AG04450 (cell line): Measurements from ENCODE around the gene GPHN. TPM values are rescaled to one million over a fixed set of nuclear protein-coding genes. Genes with fewer than 3 reads are reported as not detected.

Source experiments
- CTCF ChIA-PET: fragments of 300-600, 350-600 bp; formaldehyde crosslinking; extraction: SDS; loops from one replicate; lab custom pipeline; 2022; ENCODE audit warnings: antibody characterized with exemption, inconsistent platforms; lab: Charles Lee
- POLR2A ChIA-PET: fragments of 350-600 bp; formaldehyde crosslinking; extraction: SDS; loops from one replicate; lab custom pipeline; 2021; ENCODE audit warnings: antibody characterized with exemption, inconsistent platforms; lab: Yijun Ruan, JAX
- DNase-seq: peaks from one replicate; pipeline ENCODE4 v3.0.0-alpha.2; 2011; ENCODE audit warnings: low read depth, low spot score
- H3K27ac ChIP-seq: one replicate; pipeline ENCODE4 v1.5.1; 2012; ENCODE audit warnings: low read depth, low read length, control low read depth
- H3K27me3 ChIP-seq: one replicate; pipeline ENCODE4 v1.6.0; 2012; ENCODE audit warnings: low read length; ENCODE audit not compliant: control insufficient read depth, insufficient read depth
- H3K4me3 ChIP-seq: 2 replicates; pipeline ENCODE4 v1.5.1; 2011; ENCODE audit warnings: mild to moderate bottlenecking, low read depth, low read length, control low read depth
- H3K9me3 ChIP-seq: 2 replicates; pipeline ENCODE4 v1.5.1; 2012; ENCODE audit warnings: low read length; ENCODE audit not compliant: control insufficient read depth, insufficient read depth
- CTCF ChIP-seq: IDR thresholded peaks from 2 replicates; pipeline ENCODE4 v1.5.1; 2011; ENCODE audit warnings: low read depth, low read length, control low read depth, inconsistent platforms
- polyA plus RNA-seq: library from polyadenylated mRNA; depleted of rRNA; stranded (reverse); fragments of >200 nt; gene quantifications from 2 replicates; pipeline ENCODE4 v1.2.3, GENCODE V29; 2011

Gene GPHN
- polyA plus RNA-seq, 1 experiment = 7.7 TPM

- no peak for TF ChIP-seq CTCF
- ChIA-PET POLR2A (no interaction called here), CTCF (no interaction called here)
- Histone ChIP-seq H3K27me3 (no peaks in the 10 kb centered on the region), H3K9me3 (no peaks in the 10 kb centered on the region), H3K4me3 (no peak overlapping the region), H3K27ac (no peak overlapping the region)
- no peak for DNase-seq
Measured at GRCh38 chr14:66881596-66881995, 373.6 kb downstream of the GPHN start.

- Histone ChIP-seq H3K9me3 (no peaks in the 10 kb centered on the region), H3K27ac (no peak overlapping the region), H3K4me3 (no peak overlapping the region), H3K27me3 (no peaks in the 10 kb centered on the region)
- no peak for TF ChIP-seq CTCF
- POLR2A ChIA-PET = no interaction called here
- DNase-seq = no peak
- CTCF ChIA-PET = no interaction called here
Measured at GRCh38 chr14:66884149-66884548, 376.2 kb downstream of the GPHN start.

- Histone ChIP-seq H3K4me3 (no peak overlapping the region), H3K27me3 (no peaks in the 10 kb centered on the region), H3K27ac (no peak overlapping the region), H3K9me3 (no peaks in the 10 kb centered on the region; the same call in 1 of the 2 replicates)
- CTCF ChIA-PET = no interaction called here
- DNase-seq = no peak
- no peak for TF ChIP-seq CTCF
- POLR2A ChIA-PET = no interaction called here
Measured at GRCh38 chr14:66900719-66901118, 392.8 kb downstream of the GPHN start.

- no peaks in the 10 kb centered on the region for H3K27me3 ChIP-seq
- H3K4me3 ChIP-seq = no peak overlapping the region
- H3K9me3 ChIP-seq = no peaks in the 10 kb centered on the region
- DNase-seq = no peak
- ChIA-PET CTCF (no interaction called here), POLR2A (no interaction called here)
- TF ChIP-seq CTCF = no peak
- no peak overlapping the region for H3K27ac ChIP-seq
Measured at GRCh38 chr14:66910311-66910840, 402.4 kb downstream of the GPHN start.

- no peak overlapping the region for H3K27ac ChIP-seq
- ChIA-PET POLR2A (no interaction called here), CTCF (no interaction called here)
- no peak overlapping the region for H3K4me3 ChIP-seq
- H3K9me3 ChIP-seq = no peaks in the 10 kb centered on the region
- H3K27me3 ChIP-seq = no peaks in the 10 kb centered on the region
- no peak for DNase-seq
- TF ChIP-seq CTCF = no peak
Measured at GRCh38 chr14:66916421-66916820, 408.5 kb downstream of the GPHN start.
